ENCODE data around the gene SMYD3.

- TF ChIP-seq POLR2A (IDR thresholded peaks at IDR 0.05) (no peak), CTCF (IDR thresholded peaks at IDR 0.05) (no peak), POLR2AphosphoS5 (IDR thresholded peaks at IDR 0.05) (no peak), EP300 (IDR thresholded peaks at IDR 0.05) (no peak)
Measured at GRCh38 chr1:245991266-245991665, 515.8 kb downstream of the SMYD3 start.

Data from gastroesophageal sphincter (tissue), 3 donors.